Heart left ventricle (tissue), 16 donors: ENCODE results near the gene SLC30A9. TPM values are rescaled to one million over a fixed set of nuclear protein-coding genes. Genes with fewer than 3 reads are reported as not detected.

ENCODE experiments used
- ATAC-seq, 4 donors: fragments of 200-7000 bp; cut with Tn5 transposase; one replicate each; pipeline ENCODE4 v1.9.1; 2020 to 2022; ENCODE audit warnings: moderate library complexity in 4 of 4, mild to moderate bottlenecking in 3 of 4, moderate number of reproducible peaks in 1 of 4
- DNase-seq, 5 donors: peaks; one replicate each; pipeline ENCODE4 v3.0.0-alpha.2; 2020
- H3K27ac ChIP-seq, 12 donors: fragments of 200-600 bp; sonication (generic) in 4 of 12; one replicate each; pipeline versions ENCODE4 v1.5.0 to v1.8.0; 2016 to 2022; ENCODE audit warnings: mild to moderate bottlenecking in 2 of 12
- H3K27me3 ChIP-seq, 9 donors: fragments of 200-600 bp; sonication (generic) in 2 of 9; one replicate each; pipeline versions ENCODE4 v1.5.1 to v1.8.0; 2016 to 2022; ENCODE audit warnings: mild to moderate bottlenecking in 3 of 9
- H3K36me3 ChIP-seq, 9 donors: fragments of 200-600 bp; sonication (generic) in 2 of 9; one replicate each; pipeline versions ENCODE4 v1.5.0 to v1.8.0; 2018 to 2022; ENCODE audit warnings: mild to moderate bottlenecking in 2 of 9
- H3K4me1 ChIP-seq, 12 donors: fragments of 200-600 bp; sonication (generic) in 4 of 12; one replicate each; pipeline versions ENCODE4 v1.5.0 to v1.8.0; 2016 to 2022; ENCODE audit warnings: mild to moderate bottlenecking in 3 of 12
- H3K4me3 ChIP-seq, 12 donors: fragments of 200-600 bp; sonication (generic) in 4 of 12; one replicate each; pipeline versions ENCODE4 v1.5.0 to v1.8.0; 2017 to 2022; ENCODE audit warnings: mild to moderate bottlenecking in 9 of 12, moderate library complexity in 4 of 12
- H3K9me3 ChIP-seq, 12 donors: fragments of 200-600 bp; sonication (generic) in 4 of 12; one replicate each; pipeline versions ENCODE4 v1.5.0 to v1.8.0; 2016 to 2022; ENCODE audit warnings: mild to moderate bottlenecking in 1 of 12
- POLR2A ChIP-seq, 2 donors: fragments of 450-650 bp; IDR thresholded peaks; one replicate each; pipeline ENCODE4 v1.6.1; 2017; ENCODE audit warnings: antibody characterized with exemption in 2 of 2, mild to moderate bottlenecking in 2 of 2, moderate library complexity in 2 of 2
- WGBS, 4 donors: extraction: QIAGEN DNeasy Blood & Tissue Kit in 2 of 4; methylation state at CpG; one replicate each; pipeline versions ENCODE4 v1.1.5 to v1.1.7; 2013 to 2018; 5-methylcytosine and 5-hydroxymethylcytosine counted together
- intact Hi-C, 10 donors: fragments of 100-400 bp; cut with DNase I; formaldehyde crosslinking; loops; one replicate each; pipeline versions ENCODE4 v1.11.1 to v1.14.2; 2022
- polyA plus RNA-seq, 2 donors: library from polyadenylated mRNA; stranded (reverse); fragments of 200-250 nt; gene quantifications; one replicate each; pipeline ENCODE4 v1.2.3, GENCODE V29; 2013
- total RNA-seq, 9 donors: library from RNA; depleted of rRNA in 2 of 9; stranded (reverse); fragments of >200 nt in 2 of 9; fragmentation: NEBNext Ultra II Directional in 3 of 9; extraction: Animal tissue kit (Norgen Biotek cat#: 25700) in 3 of 9; gene quantifications; one replicate each; pipeline versions ENCODE4 v1.1.0 to v1.2.4, GENCODE V29; 2016 to 2023
- TF ChIP-seq, protein P1 (sequence below), 12 donors: fragments of 200-600 bp; sonication (generic) in 4 of 12; IDR thresholded peaks; one replicate each; pipeline versions ENCODE4 v1.5.0 to v1.8.0; 2018 to 2022; ENCODE audit warnings: antibody characterized with exemption in 12 of 12, mild to moderate bottlenecking in 5 of 12
- donor health status: ischemic (EF 13 %, LVEDD 7.1; RV severe dilation, severe dysfunction).
- donor health status: healthy with polysubstance abuse.
- donor health status: DM: no; HTN: yes; CAD: no.
- donor health status: DM: no; HTN: no; CAD: no.
- donor health status: ischemic (EF 25% LVEDD 6.9; RV normal size, moderate dysfunction).
- donor health status: ischemic (EF 25% LVEDD 5.7; RV mildly dilated, moderate dysfunction).
- donor health status: healthy.
- donor health status: DM: yes; HTN: yes; CAD: no.
- donor health status: ischemic (EF 35%, LVEDD 5.7; RV mildly dilated, moderate dysfunction).
- donor health status: nonischemic (EF 11% LVEDD 7.7; RV severe dilation, severe dysfunction).
- donor health status: DM: yes; HTN: yes; CAD: no.
- donor health status: PGD.
- donor health status: ischemic (EF 29% LVEDD 5.4; RV normal size, mild dysfunction).
- donor health status: nonischemic (EF 23%, LVEDD 6.1; RV moderate dilation, normal function).

Gene SLC30A9
- total and polyA plus RNA-seq, 11 donors = 10.3 to 99.2 (median 72.5) TPM

GRCh38 chr4:42101446-42101975, 111.2 kb downstream of the SLC30A9 start:
- H3K27ac ChIP-seq = no peak overlapping the region
- 82 to 90% (median 86%) methylated on average over 8 of the region's 8 CpGs for WGBS, 4 donors
- H3K36me3 ChIP-seq = no peaks in the 10 kb centered on the region
- H3K4me3 ChIP-seq = no peak overlapping the region
- no peaks in the 10 kb centered on the region for H3K27me3 ChIP-seq
- no peak for TF ChIP-seq POLR2A (IDR thresholded peaks at IDR 0.05)
- TF ChIP-seq, protein P1, sequence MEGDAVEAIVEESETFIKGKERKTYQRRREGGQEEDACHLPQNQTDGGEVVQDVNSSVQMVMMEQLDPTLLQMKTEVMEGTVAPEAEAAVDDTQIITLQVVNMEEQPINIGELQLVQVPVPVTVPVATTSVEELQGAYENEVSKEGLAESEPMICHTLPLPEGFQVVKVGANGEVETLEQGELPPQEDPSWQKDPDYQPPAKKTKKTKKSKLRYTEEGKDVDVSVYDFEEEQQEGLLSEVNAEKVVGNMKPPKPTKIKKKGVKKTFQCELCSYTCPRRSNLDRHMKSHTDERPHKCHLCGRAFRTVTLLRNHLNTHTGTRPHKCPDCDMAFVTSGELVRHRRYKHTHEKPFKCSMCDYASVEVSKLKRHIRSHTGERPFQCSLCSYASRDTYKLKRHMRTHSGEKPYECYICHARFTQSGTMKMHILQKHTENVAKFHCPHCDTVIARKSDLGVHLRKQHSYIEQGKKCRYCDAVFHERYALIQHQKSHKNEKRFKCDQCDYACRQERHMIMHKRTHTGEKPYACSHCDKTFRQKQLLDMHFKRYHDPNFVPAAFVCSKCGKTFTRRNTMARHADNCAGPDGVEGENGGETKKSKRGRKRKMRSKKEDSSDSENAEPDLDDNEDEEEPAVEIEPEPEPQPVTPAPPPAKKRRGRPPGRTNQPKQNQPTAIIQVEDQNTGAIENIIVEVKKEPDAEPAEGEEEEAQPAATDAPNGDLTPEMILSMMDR (IDR thresholded peaks at IDR 0.05) = no peak
- intact Hi-C loops = no loop called here
- DNase-seq (no peak), ATAC-seq (no peak)
- no peaks in the 10 kb centered on the region for H3K4me1 ChIP-seq
- H3K9me3 ChIP-seq = no peaks in the 10 kb centered on the region

DNA sequence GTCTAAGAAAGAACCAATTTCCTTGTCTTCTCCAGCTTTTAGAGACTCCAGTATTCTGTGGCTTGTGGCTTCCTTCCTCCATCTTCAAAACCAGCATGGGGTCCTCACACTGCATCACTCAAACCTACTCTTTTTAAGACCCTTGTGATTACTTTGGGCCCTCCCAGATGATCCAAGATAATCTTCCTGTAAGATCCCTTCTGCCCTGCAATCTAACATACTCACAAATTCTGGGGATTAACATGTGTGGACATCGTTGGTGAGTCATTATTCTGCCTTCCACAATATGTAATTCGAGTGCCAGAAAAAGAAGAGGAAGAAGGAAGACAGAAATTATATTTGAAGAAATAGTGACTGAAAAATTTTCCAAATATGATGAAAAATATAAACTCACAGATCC, 114.2 kb downstream of the SLC30A9 start:
- WGBS, 4 donors = 54 to 66% (median 60%) methylated on average over 2 of the region's 2 CpGs
- TF ChIP-seq, protein P1 (IDR thresholded peaks at IDR 0.05) = no peak
- no peak for TF ChIP-seq POLR2A (IDR thresholded peaks at IDR 0.05)
- no peak for DNase-seq
- Histone ChIP-seq H3K36me3 (no peaks in the 10 kb centered on the region), H3K4me1 (no peaks in the 10 kb centered on the region), H3K4me3 (no peak overlapping the region), H3K9me3 (peaks cover 0 to 3% (median 0%) of the 10 kb centered on the region in 12 donors), H3K27ac (no peak overlapping the region), H3K27me3 (no peaks in the 10 kb centered on the region)
- ATAC-seq = no peak
- intact Hi-C loops = no loop called here

GRCh38 chr4:42112846-42113245, 122.5 kb downstream of the SLC30A9 start:
- intact Hi-C loops = no loop called here
- TF ChIP-seq, protein P1 (IDR thresholded peaks at IDR 0.05) = no peak
- TF ChIP-seq POLR2A (IDR thresholded peaks at IDR 0.05) = no peak
- no peak for ATAC-seq
- no peak for DNase-seq
- Histone ChIP-seq H3K27me3 (peaks cover 0 to 7% (median 0%) of the 10 kb centered on the region in 9 donors), H3K36me3 (no peaks in the 10 kb centered on the region), H3K4me1 (no peaks in the 10 kb centered on the region), H3K9me3 (peaks cover 0 to under 1% (median 0%) of the 10 kb centered on the region in 12 donors), H3K27ac (no peak overlapping the region), H3K4me3 (no peak overlapping the region)
- 57 to 67% (median 60%) methylated on average over 3 of the region's 3 CpGs for WGBS, 4 donors

- WGBS, 4 donors = 64 to 71% (median 69%) methylated on average over 12 of the region's 12 CpGs
- intact Hi-C loops = no loop called here
- no peaks in the 10 kb centered on the region for H3K9me3 ChIP-seq
- no peaks in the 10 kb centered on the region for H3K36me3 ChIP-seq
- ATAC-seq = no peak
- DNase-seq = no peak
- H3K27me3 ChIP-seq = peaks cover 0 to 13% (median 0%) of the 10 kb centered on the region in 9 donors
- no peak for TF ChIP-seq POLR2A (IDR thresholded peaks at IDR 0.05)
- TF ChIP-seq, protein P1 (IDR thresholded peaks at IDR 0.05) = no peak
- H3K4me3 ChIP-seq = no peak overlapping the region
- no peaks in the 10 kb centered on the region for H3K4me1 ChIP-seq
- no peak overlapping the region for H3K27ac ChIP-seq
Observed at GRCh38 chr4:42119886-42120285, 129.6 kb downstream of the SLC30A9 start.
